HG03354 (cell line): ENCODE measurements around the gene LCTL.

Experiments used
- ATAC-seq: cut with Tn5 transposase; IDR thresholded peaks from one replicate; pipeline ENCODE4 v1.9.1; 2021; ENCODE audit warnings: mild to moderate bottlenecking; ENCODE audit not compliant: unreplicated experiment, poor library complexity, severe bottlenecking

The LCTL gene

GRCh38 chr15:66569461-66570137, 3.8 kb upstream of the LCTL start:
- ATAC-seq = no peak

GRCh38 chr15:66567897-66568296, 2.1 kb upstream of the LCTL start:
- no peak for ATAC-seq

GRCh38 chr15:66566963-66567531, 1.2 kb upstream of the LCTL start:
- peak; percentile 65 for ATAC-seq

GRCh38 chr15:66565141-66565641, 607 bp downstream of the LCTL start:
- no peak for ATAC-seq

GRCh38 chr15:66564136-66565041, 1.4 kb downstream of the LCTL start:
- no peak for ATAC-seq

- ATAC-seq = no peak
These were observed 2.2 kb downstream of the LCTL start for GRCh38 chr15:66563566-66564110.

GRCh38 chr15:66563126-66563525, 2.7 kb downstream of the LCTL start:
- no peak for ATAC-seq

GRCh38 chr15:66560856-66561525, 4.8 kb downstream of the LCTL start:
- ATAC-seq = no peak

- ATAC-seq = no peak
These were observed 7.5 kb downstream of the LCTL start for GRCh38 chr15:66558271-66558670.

GRCh38 chr15:66555685-66556084, 10.1 kb downstream of the LCTL start:
- ATAC-seq = no peak

- ATAC-seq = no peak
These were observed 20.5 kb downstream of the LCTL start for GRCh38 chr15:66545255-66545654.

- ATAC-seq = no peak
These were observed 22.9 kb downstream of the LCTL start for GRCh38 chr15:66542896-66543295.

GRCh38 chr15:66535056-66535455, 30.7 kb downstream of the LCTL start:
- no peak for ATAC-seq

GRCh38 chr15:66524838-66525237, 41.0 kb downstream of the LCTL start:
- no peak for ATAC-seq

- ATAC-seq = no peak
These were observed 41.9 kb downstream of the LCTL start for GRCh38 chr15:66523926-66524325.

GRCh38 chr15:66515901-66516322, 49.9 kb downstream of the LCTL start:
- ATAC-seq = no peak

- no peak for ATAC-seq
These were observed 51.2 kb downstream of the LCTL start for GRCh38 chr15:66514586-66514985.

GRCh38 chr15:66508293-66508883, 57.4 kb downstream of the LCTL start:
- no peak for ATAC-seq

- ATAC-seq = no peak
These were observed 60.0 kb downstream of the LCTL start for GRCh38 chr15:66505818-66506217.
